Measurements from ENCODE around the gene LILRB4. TPM values are rescaled to one million over a fixed set of nuclear protein-coding genes. Genes with fewer than 3 reads are reported as not detected.

LILRB4 gene
- total and polyA plus RNA-seq, 4 donors = 8.0 to 153 (median 19.0) TPM

DNA sequence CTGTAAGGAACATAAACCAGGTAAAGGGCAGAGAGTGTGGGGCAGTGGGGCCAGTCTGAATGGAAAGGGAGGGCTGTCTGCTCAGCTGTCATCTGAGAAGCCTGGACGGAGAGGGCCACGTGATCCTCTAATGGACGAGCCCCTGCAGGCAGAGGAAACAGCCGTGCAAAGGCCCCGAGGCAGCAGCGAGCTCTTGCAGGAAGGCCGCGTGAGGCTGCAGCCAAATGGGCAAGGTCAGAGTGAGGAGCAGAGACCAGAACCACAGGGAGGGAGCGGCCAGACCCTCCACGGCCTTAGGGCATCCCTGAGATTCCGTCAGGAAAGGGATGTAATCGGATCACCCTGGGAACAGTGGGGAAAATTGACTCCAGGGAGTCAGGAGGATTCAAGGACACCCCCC, 4.4 kb downstream of the LILRB4 start:
- H3K4me1 ChIP-seq (ENCODE audit: control insufficient read depth in 5 of 5, insufficient read depth in 5 of 5, low read length in 5 of 5) = no peaks in the 10 kb centered on the region
- no peaks in the 10 kb centered on the region for H3K9me3 ChIP-seq (ENCODE audit: control insufficient read depth in 4 of 4, insufficient read depth in 3 of 4, low read length in 3 of 4)
- no peak for DNase-seq
- H3K27me3 ChIP-seq (ENCODE audit: control insufficient read depth in 3 of 3, insufficient read depth in 3 of 3, low read length in 2 of 3) = no peaks in the 10 kb centered on the region
- no peak for ATAC-seq (ENCODE audit: insufficient read depth, low FRiP score)
- H3K36me3 ChIP-seq (ENCODE audit: control insufficient read depth in 4 of 4, insufficient read depth in 4 of 4, low read length in 4 of 4) = no peaks in the 10 kb centered on the region
- WGBS, 2 donors = 68 to 87% methylated on average over 12 of the region's 12 CpGs
- H3K9ac ChIP-seq (ENCODE audit: insufficient read depth in 1 of 2, low read length in 2 of 2) = no peak overlapping the region
- no peak overlapping the region for H3K27ac ChIP-seq (ENCODE audit: low read depth in 1 of 2, low read length in 1 of 2)
- H3K4me3 ChIP-seq = no peak overlapping the region
- no peak for TF ChIP-seq CTCF (IDR thresholded peaks at IDR 0.05; ENCODE audit: control extremely low read depth, extremely low read depth)

DNA sequence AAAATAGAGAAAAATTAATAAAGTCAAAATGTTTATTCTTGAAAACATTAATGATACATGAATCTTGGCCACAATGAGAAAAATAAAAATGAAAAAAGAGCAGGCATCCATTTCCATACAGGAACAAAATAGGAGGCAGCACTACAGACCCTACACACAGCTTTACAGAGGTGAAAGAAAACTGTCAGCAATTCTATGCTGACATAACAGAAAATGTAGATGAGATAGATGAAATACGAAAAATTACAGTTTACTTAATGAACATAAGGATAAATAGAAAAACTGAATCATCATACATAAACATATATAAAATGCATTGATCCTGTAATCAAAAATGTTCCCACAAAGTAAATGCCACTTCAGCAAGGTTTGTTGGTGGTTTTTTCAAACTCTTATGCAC, 5.6 kb downstream of the LILRB4 start:
- Histone ChIP-seq H3K27me3 (ENCODE audit: control insufficient read depth in 3 of 3, insufficient read depth in 3 of 3, low read length in 2 of 3) (no peaks in the 10 kb centered on the region), H3K36me3 (ENCODE audit: control insufficient read depth in 4 of 4, insufficient read depth in 4 of 4, low read length in 4 of 4) (no peaks in the 10 kb centered on the region), H3K9ac (ENCODE audit: insufficient read depth in 1 of 2, low read length in 2 of 2) (no peak overlapping the region), H3K9me3 (ENCODE audit: control insufficient read depth in 4 of 4, insufficient read depth in 3 of 4, low read length in 3 of 4) (no peaks in the 10 kb centered on the region), H3K4me3 (no peak overlapping the region), H3K27ac (ENCODE audit: low read depth in 1 of 2, low read length in 1 of 2) (no peak overlapping the region), H3K4me1 (ENCODE audit: control insufficient read depth in 5 of 5, insufficient read depth in 5 of 5, low read length in 5 of 5) (no peaks in the 10 kb centered on the region)
- ATAC-seq (ENCODE audit: insufficient read depth, low FRiP score) = no peak
- WGBS, 2 donors = 60 to 76% methylated on average over 1 of the region's 1 CpG
- DNase-seq = no peak
- no peak for TF ChIP-seq CTCF (IDR thresholded peaks at IDR 0.05; ENCODE audit: control extremely low read depth, extremely low read depth)

- no peak for TF ChIP-seq CTCF (IDR thresholded peaks at IDR 0.05; ENCODE audit: control extremely low read depth, extremely low read depth)
- H3K9me3 ChIP-seq (ENCODE audit: control insufficient read depth in 4 of 4, insufficient read depth in 3 of 4, low read length in 3 of 4) = no peaks in the 10 kb centered on the region
- no peaks in the 10 kb centered on the region for H3K4me1 ChIP-seq (ENCODE audit: control insufficient read depth in 5 of 5, insufficient read depth in 5 of 5, low read length in 5 of 5)
- no peak overlapping the region for H3K27ac ChIP-seq (ENCODE audit: low read depth in 1 of 2, low read length in 1 of 2)
- H3K36me3 ChIP-seq (ENCODE audit: control insufficient read depth in 4 of 4, insufficient read depth in 4 of 4, low read length in 4 of 4) = no peaks in the 10 kb centered on the region
- no peak for ATAC-seq (ENCODE audit: insufficient read depth, low FRiP score)
- no peak overlapping the region for H3K9ac ChIP-seq (ENCODE audit: insufficient read depth in 1 of 2, low read length in 2 of 2)
- no peaks in the 10 kb centered on the region for H3K27me3 ChIP-seq (ENCODE audit: control insufficient read depth in 3 of 3, insufficient read depth in 3 of 3, low read length in 2 of 3)
- DNase-seq = no peak
- 41 to 55% methylated on average over 3 of the region's 3 CpGs for WGBS, 2 donors
- H3K4me3 ChIP-seq = no peak overlapping the region
Observed at GRCh38 chr19:54670576-54671357, 8.0 kb downstream of the LILRB4 start.

DNA sequence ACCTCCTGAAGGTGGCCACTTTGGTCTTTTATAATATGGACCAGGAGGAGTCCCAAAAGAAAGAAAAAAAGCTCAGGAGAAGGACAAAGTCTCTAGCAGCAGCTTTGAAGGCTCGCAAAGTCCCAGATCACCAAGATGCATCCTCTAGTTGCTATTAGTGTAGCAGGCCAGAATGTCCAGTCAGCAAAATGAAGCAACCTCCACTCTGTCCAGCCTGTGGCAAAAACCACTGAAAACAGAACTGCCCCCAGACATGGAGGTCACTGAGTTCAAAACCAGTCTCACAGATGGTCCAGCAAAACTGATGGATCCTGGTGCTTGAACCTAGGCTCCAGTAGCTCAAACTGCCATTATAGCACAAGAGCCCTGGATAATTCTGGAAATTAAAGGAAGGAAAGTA, 10.4 kb downstream of the LILRB4 start:
- H3K27ac ChIP-seq (ENCODE audit: low read depth in 1 of 2, low read length in 1 of 2) = no peak overlapping the region
- ATAC-seq (ENCODE audit: insufficient read depth, low FRiP score) (no peak), DNase-seq (no peak)
- no peak overlapping the region for H3K9ac ChIP-seq (ENCODE audit: insufficient read depth in 1 of 2, low read length in 2 of 2)
- no peaks in the 10 kb centered on the region for H3K27me3 ChIP-seq (ENCODE audit: control insufficient read depth in 3 of 3, insufficient read depth in 3 of 3, low read length in 2 of 3)
- no peak for TF ChIP-seq CTCF (IDR thresholded peaks at IDR 0.05; ENCODE audit: control extremely low read depth, extremely low read depth)
- no peaks in the 10 kb centered on the region for H3K36me3 ChIP-seq (ENCODE audit: control insufficient read depth in 4 of 4, insufficient read depth in 4 of 4, low read length in 4 of 4)
- no peaks in the 10 kb centered on the region for H3K4me1 ChIP-seq (ENCODE audit: control insufficient read depth in 5 of 5, insufficient read depth in 5 of 5, low read length in 5 of 5)
- 87 to 90% methylated on average over 1 of the region's 1 CpG for WGBS, 2 donors
- H3K4me3 ChIP-seq = no peak overlapping the region
- H3K9me3 ChIP-seq (ENCODE audit: control insufficient read depth in 4 of 4, insufficient read depth in 3 of 4, low read length in 3 of 4) = no peaks in the 10 kb centered on the region

Measured in lung (tissue), 12 donors.